ENCODE results near the gene CD1E.

- TF ChIP-seq, protein P1, sequence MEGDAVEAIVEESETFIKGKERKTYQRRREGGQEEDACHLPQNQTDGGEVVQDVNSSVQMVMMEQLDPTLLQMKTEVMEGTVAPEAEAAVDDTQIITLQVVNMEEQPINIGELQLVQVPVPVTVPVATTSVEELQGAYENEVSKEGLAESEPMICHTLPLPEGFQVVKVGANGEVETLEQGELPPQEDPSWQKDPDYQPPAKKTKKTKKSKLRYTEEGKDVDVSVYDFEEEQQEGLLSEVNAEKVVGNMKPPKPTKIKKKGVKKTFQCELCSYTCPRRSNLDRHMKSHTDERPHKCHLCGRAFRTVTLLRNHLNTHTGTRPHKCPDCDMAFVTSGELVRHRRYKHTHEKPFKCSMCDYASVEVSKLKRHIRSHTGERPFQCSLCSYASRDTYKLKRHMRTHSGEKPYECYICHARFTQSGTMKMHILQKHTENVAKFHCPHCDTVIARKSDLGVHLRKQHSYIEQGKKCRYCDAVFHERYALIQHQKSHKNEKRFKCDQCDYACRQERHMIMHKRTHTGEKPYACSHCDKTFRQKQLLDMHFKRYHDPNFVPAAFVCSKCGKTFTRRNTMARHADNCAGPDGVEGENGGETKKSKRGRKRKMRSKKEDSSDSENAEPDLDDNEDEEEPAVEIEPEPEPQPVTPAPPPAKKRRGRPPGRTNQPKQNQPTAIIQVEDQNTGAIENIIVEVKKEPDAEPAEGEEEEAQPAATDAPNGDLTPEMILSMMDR (IDR thresholded peaks at IDR 0.05): no peak
- no peak for TF ChIP-seq EZH2 (IDR thresholded peaks at IDR 0.05; ENCODE audit: borderline replicate concordance, insufficient read depth, low read depth, low read length, poor library complexity, severe bottlenecking)
Measured at GRCh38 chr1:158400871-158401270, 47.2 kb downstream of the CD1E start.
